GM23338 (cell line): ENCODE data around the gene P2RX7. TPM values are rescaled to one million over a fixed set of nuclear protein-coding genes. Genes with fewer than 3 reads are reported as not detected.

Experiments
- ATAC-seq: fragments of 200-7000 bp; cut with Tn5 transposase; 3 replicates; pipeline ENCODE4 v1.9.1; 2020
- DNase-seq: peaks from one replicate; pipeline ENCODE4 v3.0.0-alpha.2; 2015; ENCODE audit warnings: low spot score
- H2AFZ ChIP-seq: fragments of 200-600 bp; sonication (generic); 2 replicates; pipeline ENCODE4 v1.8.0; 2016; ENCODE audit warnings: antibody characterized with exemption, mild to moderate bottlenecking, moderate library complexity
- H3F3A ChIP-seq: fragments of 200-600 bp; sonication (generic); replicated peaks from 2 replicates; pipeline ENCODE4 v1.8.0; 2017; ENCODE audit warnings: antibody characterized with exemption, mixed run types, low read depth
- H3K27ac ChIP-seq: fragments of 200-600 bp; sonication (generic); 2 replicates; pipeline ENCODE4 v1.6.1; 2016; ENCODE audit warnings: low read depth
- H3K27me3 ChIP-seq: fragments of 200-600 bp; sonication (generic); 2 replicates; pipeline ENCODE4 v1.8.0; 2016; ENCODE audit warnings: mild to moderate bottlenecking, mixed run types, moderate library complexity; ENCODE audit not compliant: insufficient read depth
- H3K36me3 ChIP-seq: fragments of 200-600 bp; sonication (generic); 2 replicates; pipeline ENCODE4 v1.8.0; 2016; ENCODE audit warnings: mild to moderate bottlenecking; ENCODE audit not compliant: insufficient read depth
- H3K4me1 ChIP-seq: fragments of 200-600 bp; sonication (generic); 2 replicates; pipeline ENCODE4 v1.8.0; 2016; ENCODE audit warnings: mild to moderate bottlenecking, moderate library complexity; ENCODE audit not compliant: insufficient read depth
- H3K4me2 ChIP-seq: fragments of 200-600 bp; sonication (generic); 2 replicates; pipeline ENCODE4 v1.7.1; 2017; ENCODE audit warnings: mixed run types
- H3K4me3 ChIP-seq: fragments of 200-600 bp; sonication (generic); 2 replicates; pipeline ENCODE4 v1.6.1; 2016; ENCODE audit warnings: mixed run types
- H3K79me2 ChIP-seq: fragments of 200-600 bp; sonication (generic); replicated peaks from 2 replicates; pipeline ENCODE4 v1.8.0; 2017; ENCODE audit warnings: mild to moderate bottlenecking; ENCODE audit not compliant: insufficient read depth
- H3K9me2 ChIP-seq: fragments of 200-600 bp; sonication (generic); 2 replicates; pipeline ENCODE4 v1.8.0; 2017; ENCODE audit not compliant: insufficient read depth
- H4K20me1 ChIP-seq: fragments of 200-600 bp; sonication (generic); replicated peaks from 2 replicates; pipeline ENCODE4 v1.8.0; 2017; ENCODE audit warnings: mild to moderate bottlenecking; ENCODE audit not compliant: insufficient read depth
- H3K27ac Mint-ChIP-seq: 2 replicates; pipeline ENCODE4 v1.8.0; 2020; ENCODE audit warnings: inconsistent platforms, mild to moderate bottlenecking, moderate library complexity, mixed read lengths
- H3K27me3 Mint-ChIP-seq: 3 replicates; pipeline ENCODE4 v1.8.0; 2022; ENCODE audit warnings: low read depth, mild to moderate bottlenecking, moderate library complexity, mixed read lengths, inconsistent platforms; ENCODE audit not compliant: insufficient read depth, poor library complexity
- H3K36me3 Mint-ChIP-seq: 3 replicates; pipeline ENCODE4 v1.8.0; 2021; ENCODE audit warnings: low read depth, mild to moderate bottlenecking, inconsistent platforms, moderate library complexity, mixed read lengths
- H3K4me1 Mint-ChIP-seq: 3 replicates; pipeline ENCODE4 v1.8.0; 2020; ENCODE audit warnings: mild to moderate bottlenecking, inconsistent platforms, mixed read lengths
- H3K4me3 Mint-ChIP-seq: 3 replicates; pipeline ENCODE4 v1.8.0; 2021; ENCODE audit warnings: moderate library complexity, mild to moderate bottlenecking, inconsistent platforms, mixed read lengths
- H3K9me3 Mint-ChIP-seq: 3 replicates; pipeline ENCODE4 v1.8.0; 2020; ENCODE audit warnings: moderate library complexity, mild to moderate bottlenecking, inconsistent platforms, mixed read lengths
- CREB1 ChIP-seq: fragments of 250-450 bp; sonication (Bioruptor Pico); IDR thresholded peaks from 2 replicates; pipeline ENCODE4 v1.5.0; 2020; ENCODE audit warnings: low read depth, mild to moderate bottlenecking, moderate library complexity
- ETS1 ChIP-seq: IDR thresholded peaks from 2 replicates; pipeline ENCODE4 v1.6.1; 2016; ENCODE audit warnings: antibody characterized with exemption
- EZH2 ChIP-seq: fragments of 200-600 bp; sonication (generic); IDR thresholded peaks from one replicate; pipeline ENCODE4 v1.8.0; 2017; ENCODE audit warnings: antibody characterized with exemption, mild to moderate bottlenecking, low read depth; ENCODE audit not compliant: unreplicated experiment
- EZH2phosphoT487 ChIP-seq: fragments of 200-600 bp; sonication (generic); IDR thresholded peaks from one replicate; pipeline ENCODE4 v1.8.1; 2018; ENCODE audit warnings: antibody characterized with exemption; ENCODE audit not compliant: unreplicated experiment
- JUNB ChIP-seq: IDR thresholded peaks from one replicate; pipeline ENCODE4 v1.6.1; 2016; ENCODE audit warnings: antibody characterized with exemption; ENCODE audit not compliant: unreplicated experiment
- NANOG ChIP-seq: IDR thresholded peaks from 2 replicates; pipeline ENCODE4 v1.6.1; 2016; ENCODE audit warnings: antibody characterized with exemption, borderline replicate concordance
- POLR2AphosphoS5 ChIP-seq: IDR thresholded peaks from 2 replicates; pipeline ENCODE4 v1.6.1; 2016; ENCODE audit warnings: antibody characterized with exemption, low read depth
- REST ChIP-seq: IDR thresholded peaks from one replicate; pipeline ENCODE4 v1.6.1; 2018; ENCODE audit warnings: antibody characterized with exemption; ENCODE audit not compliant: unreplicated experiment
- STAT1 ChIP-seq: IDR thresholded peaks from one replicate; pipeline ENCODE4 v1.6.1; 2016; ENCODE audit warnings: antibody characterized with exemption; ENCODE audit not compliant: unreplicated experiment
- ZNF114 ChIP-seq: fragments of 250-450 bp; sonication (Bioruptor Pico); IDR thresholded peaks from 2 replicates; pipeline ENCODE4 v1.5.0; 2020; ENCODE audit warnings: mild to moderate bottlenecking, moderate library complexity
- ZNF331 ChIP-seq: fragments of 250-450 bp; sonication (Bioruptor Pico); IDR thresholded peaks from 2 replicates; pipeline ENCODE4 v1.5.0; 2020; ENCODE audit warnings: low read depth, mild to moderate bottlenecking, moderate library complexity
- ZNF462 ChIP-seq: fragments of 250-450 bp; sonication (Bioruptor Pico); IDR thresholded peaks from 2 replicates; pipeline ENCODE4 v1.5.0; 2020; ENCODE audit warnings: mild to moderate bottlenecking, moderate library complexity
- polyA plus RNA-seq: library from polyadenylated mRNA; unstranded; fragments of >200 nt; fragmentation: Nextera tagmentation; extraction: Ambion mirVana; gene quantifications from 2 replicates; pipeline ENCODE4 v1.2.1, GENCODE V29; 2016
- total RNA-seq: library from RNA; depleted of rRNA; stranded (reverse); fragments of >200 nt; shearing (Covaris generic); gene quantifications from 2 replicates; pipeline ENCODE4 v1.2.3, GENCODE V29; 2014
- TF ChIP-seq, protein P1 (sequence below), 2 experiments: fragments of 200-600 bp in 1 of 2; sonication (generic) in 1 of 2; conservative IDR thresholded peaks; 2 replicates each; pipeline versions ENCODE4 v1.5.1 to v1.6.1; 2016 to 2017; ENCODE audit warnings: antibody characterized with exemption in 2 of 2, low read depth in 2 of 2, mild to moderate bottlenecking in 2 of 2, moderate library complexity in 1 of 2

Gene P2RX7
- total and polyA plus RNA-seq, 2 experiments from 2014 or later = 0.24 to 0.48 TPM

- H3K4me1 Mint-ChIP-seq = no peaks in the 10 kb centered on the region
- Histone ChIP-seq H3K27ac (no peak overlapping the region), H2AFZ (no peak overlapping the region), H4K20me1 (no peaks in the 10 kb centered on the region), H3K79me2 (no peaks in the 10 kb centered on the region), H3K27me3 (no peaks in the 10 kb centered on the region), H3K4me3 (no peak overlapping the region), H3K36me3 (no peaks in the 10 kb centered on the region), H3K9me2 (no peaks in the 10 kb centered on the region), H3K4me1 (no peaks in the 10 kb centered on the region), H3K4me2 (no peak overlapping the region), H3F3A (no peaks in the 10 kb centered on the region)
- no peak overlapping the region for H3K27ac Mint-ChIP-seq
- TF ChIP-seq EZH2 (no peak), EZH2phosphoT487 (no peak), ZNF331 (CRISPR knock-in tag) (no peak), ZNF462 (no peak), ZNF114 (CRISPR knock-in tag) (no peak), CREB1 (CRISPR knock-in tag) (no peak), ETS1 (no peak), REST (no peak), JUNB (no peak), POLR2AphosphoS5 (no peak), NANOG (no peak), STAT1 (no peak)
- TF ChIP-seq, protein P1, sequence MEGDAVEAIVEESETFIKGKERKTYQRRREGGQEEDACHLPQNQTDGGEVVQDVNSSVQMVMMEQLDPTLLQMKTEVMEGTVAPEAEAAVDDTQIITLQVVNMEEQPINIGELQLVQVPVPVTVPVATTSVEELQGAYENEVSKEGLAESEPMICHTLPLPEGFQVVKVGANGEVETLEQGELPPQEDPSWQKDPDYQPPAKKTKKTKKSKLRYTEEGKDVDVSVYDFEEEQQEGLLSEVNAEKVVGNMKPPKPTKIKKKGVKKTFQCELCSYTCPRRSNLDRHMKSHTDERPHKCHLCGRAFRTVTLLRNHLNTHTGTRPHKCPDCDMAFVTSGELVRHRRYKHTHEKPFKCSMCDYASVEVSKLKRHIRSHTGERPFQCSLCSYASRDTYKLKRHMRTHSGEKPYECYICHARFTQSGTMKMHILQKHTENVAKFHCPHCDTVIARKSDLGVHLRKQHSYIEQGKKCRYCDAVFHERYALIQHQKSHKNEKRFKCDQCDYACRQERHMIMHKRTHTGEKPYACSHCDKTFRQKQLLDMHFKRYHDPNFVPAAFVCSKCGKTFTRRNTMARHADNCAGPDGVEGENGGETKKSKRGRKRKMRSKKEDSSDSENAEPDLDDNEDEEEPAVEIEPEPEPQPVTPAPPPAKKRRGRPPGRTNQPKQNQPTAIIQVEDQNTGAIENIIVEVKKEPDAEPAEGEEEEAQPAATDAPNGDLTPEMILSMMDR (conservative IDR thresholded peaks at IDR 0.05; ENCODE audit: low read depth in 2 of 2) = no peak
- ATAC-seq (no peak), DNase-seq (no peak)
- no peaks in the 10 kb centered on the region for H3K9me3 Mint-ChIP-seq
- no peak overlapping the region for H3K4me3 Mint-ChIP-seq
- H3K36me3 Mint-ChIP-seq = no peaks in the 10 kb centered on the region; the same call in 2 of the 3 replicates
- H3K27me3 Mint-ChIP-seq = peaks cover 2% of the 10 kb centered on the region
These were observed 58.5 kb downstream of the P2RX7 start for GRCh38 chr12:121191151-121191550.
